DOHH2 (cell line): Measurements from ENCODE around the gene MMAB.

Source experiments
- EZH2phosphoT487 ChIP-seq: fragments of 200-600 bp; sonication (generic); IDR thresholded peaks from 2 replicates; pipeline ENCODE4 v1.6.1; 2017; ENCODE audit warnings: borderline replicate concordance, mild to moderate bottlenecking, antibody characterized with exemption, low read length, moderate library complexity, mixed read lengths
- TF ChIP-seq, protein P1 (sequence below): fragments of 200-600 bp; sonication (generic); IDR thresholded peaks from one replicate; pipeline ENCODE4 v1.5.1; 2014; ENCODE audit warnings: antibody characterized with exemption, mild to moderate bottlenecking, low read depth, low read length; ENCODE audit not compliant: poor library complexity, severe bottlenecking

DNA sequence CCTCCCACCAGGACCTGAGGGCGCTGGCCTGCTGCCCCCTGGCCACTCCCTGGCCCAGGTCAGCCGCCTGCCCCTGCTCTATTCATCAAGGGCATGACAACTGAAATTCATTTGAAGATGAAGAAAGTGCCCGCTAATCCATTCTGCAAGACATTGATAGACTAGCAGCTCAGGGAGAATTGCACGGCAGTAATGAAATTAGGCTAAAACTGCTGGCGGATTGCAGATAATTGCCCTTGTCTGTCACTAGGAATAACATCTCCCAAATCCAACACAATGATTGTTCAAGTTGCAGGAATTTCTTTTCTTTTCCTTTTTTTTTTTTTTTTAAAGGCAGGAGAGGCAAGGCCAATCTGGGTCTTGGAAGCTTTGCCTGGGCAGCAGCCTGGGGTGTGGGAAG lies 44.8 kb upstream of the MMAB start:
- TF ChIP-seq, protein P1, sequence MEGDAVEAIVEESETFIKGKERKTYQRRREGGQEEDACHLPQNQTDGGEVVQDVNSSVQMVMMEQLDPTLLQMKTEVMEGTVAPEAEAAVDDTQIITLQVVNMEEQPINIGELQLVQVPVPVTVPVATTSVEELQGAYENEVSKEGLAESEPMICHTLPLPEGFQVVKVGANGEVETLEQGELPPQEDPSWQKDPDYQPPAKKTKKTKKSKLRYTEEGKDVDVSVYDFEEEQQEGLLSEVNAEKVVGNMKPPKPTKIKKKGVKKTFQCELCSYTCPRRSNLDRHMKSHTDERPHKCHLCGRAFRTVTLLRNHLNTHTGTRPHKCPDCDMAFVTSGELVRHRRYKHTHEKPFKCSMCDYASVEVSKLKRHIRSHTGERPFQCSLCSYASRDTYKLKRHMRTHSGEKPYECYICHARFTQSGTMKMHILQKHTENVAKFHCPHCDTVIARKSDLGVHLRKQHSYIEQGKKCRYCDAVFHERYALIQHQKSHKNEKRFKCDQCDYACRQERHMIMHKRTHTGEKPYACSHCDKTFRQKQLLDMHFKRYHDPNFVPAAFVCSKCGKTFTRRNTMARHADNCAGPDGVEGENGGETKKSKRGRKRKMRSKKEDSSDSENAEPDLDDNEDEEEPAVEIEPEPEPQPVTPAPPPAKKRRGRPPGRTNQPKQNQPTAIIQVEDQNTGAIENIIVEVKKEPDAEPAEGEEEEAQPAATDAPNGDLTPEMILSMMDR, result no peak
- no peak for TF ChIP-seq EZH2phosphoT487
